Epithelial cell of proximal tubule (primary cell): ENCODE measurements around the gene NT5C1B. TPM values are rescaled to one million over a fixed set of nuclear protein-coding genes. Genes with fewer than 3 reads are reported as not detected.

Source experiments
- DNase-seq: peaks from one replicate; pipeline ENCODE4 v3.0.0-alpha.2; 2011; ENCODE audit warnings: low read depth
- H3K4me3 ChIP-seq: 2 replicates; pipeline ENCODE4 v1.5.1; 2011; ENCODE audit warnings: low read depth, mild to moderate bottlenecking, low read length
- CTCF ChIP-seq: conservative IDR thresholded peaks from 2 replicates; pipeline ENCODE4 v1.5.1; 2012; ENCODE audit warnings: low read depth, mild to moderate bottlenecking, low read length
- total RNA-seq: library from RNA; depleted of rRNA; stranded (reverse); fragments of >200 nt; gene quantifications from 2 replicates; pipeline ENCODE4 v1.2.3, GENCODE V29; 2015

The NT5C1B gene
- total RNA-seq, 1 donor from 2014 or later: not detected

- no peak for TF ChIP-seq CTCF
- no peak overlapping the region for H3K4me3 ChIP-seq
- DNase-seq: no peak
Observed at GRCh38 chr2:18546567-18546966, 42.8 kb downstream of the NT5C1B start.

DNA sequence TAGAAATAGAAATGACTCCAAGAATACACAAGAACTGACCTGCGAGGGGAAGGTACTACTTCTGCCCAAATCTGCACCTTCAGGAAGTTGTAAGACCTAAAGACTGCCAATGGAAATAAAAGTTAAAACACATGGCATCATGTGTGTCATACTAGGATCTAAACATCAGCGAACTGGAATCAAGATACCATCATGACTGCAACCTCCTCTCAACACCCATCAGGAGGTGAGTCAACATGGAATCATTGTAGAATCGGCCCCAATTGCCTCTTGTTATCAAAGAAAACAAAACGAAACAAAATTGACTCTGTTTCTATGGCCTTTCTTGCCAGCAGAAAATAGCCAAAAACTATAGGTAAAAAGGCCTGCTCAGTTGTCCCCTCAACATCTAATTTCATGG, 44.0 kb downstream of the NT5C1B start:
- DNase-seq: no peak
- no peak for TF ChIP-seq CTCF

GRCh38 chr2:18544171-18544570, 45.2 kb downstream of the NT5C1B start:
- H3K4me3 ChIP-seq: no peak overlapping the region
- no peak for DNase-seq
- no peak for TF ChIP-seq CTCF

More for the DNA sequence above, 44.0 kb downstream of the NT5C1B start:
- H3K4me3 ChIP-seq: no peak overlapping the region

GRCh38 chr2:18540872-18541271, 48.5 kb downstream of the NT5C1B start:
- DNase-seq: no peak
- TF ChIP-seq CTCF: no peak

GRCh38 chr2:18536697-18537096, 52.7 kb downstream of the NT5C1B start:
- TF ChIP-seq CTCF: no peak
- H3K4me3 ChIP-seq: no peak overlapping the region
- no peak for DNase-seq

More at GRCh38 chr2:18540872-18541271, 48.5 kb downstream of the NT5C1B start:
- no peak overlapping the region for H3K4me3 ChIP-seq

DNA sequence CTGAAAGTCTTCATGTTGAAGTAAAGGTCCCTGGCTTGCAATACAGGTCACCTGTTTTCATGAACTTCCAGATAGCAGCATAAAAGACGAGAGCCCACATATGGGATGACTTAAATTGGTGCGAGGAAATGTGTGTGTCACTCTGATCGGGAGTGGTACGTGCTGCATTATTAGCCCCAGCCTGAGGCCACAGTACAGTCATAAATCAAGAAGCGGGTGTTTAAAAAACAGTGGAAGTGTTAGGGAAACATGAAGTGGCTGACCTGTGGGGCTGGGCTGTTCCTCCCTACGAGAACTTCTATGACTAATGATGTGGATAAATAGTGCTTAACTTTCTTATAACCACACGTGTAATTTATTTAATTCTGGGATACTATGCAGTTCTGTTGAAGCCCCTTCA, 53.3 kb downstream of the NT5C1B start:
- no peak for DNase-seq
- TF ChIP-seq CTCF: no peak
- no peak overlapping the region for H3K4me3 ChIP-seq

DNA sequence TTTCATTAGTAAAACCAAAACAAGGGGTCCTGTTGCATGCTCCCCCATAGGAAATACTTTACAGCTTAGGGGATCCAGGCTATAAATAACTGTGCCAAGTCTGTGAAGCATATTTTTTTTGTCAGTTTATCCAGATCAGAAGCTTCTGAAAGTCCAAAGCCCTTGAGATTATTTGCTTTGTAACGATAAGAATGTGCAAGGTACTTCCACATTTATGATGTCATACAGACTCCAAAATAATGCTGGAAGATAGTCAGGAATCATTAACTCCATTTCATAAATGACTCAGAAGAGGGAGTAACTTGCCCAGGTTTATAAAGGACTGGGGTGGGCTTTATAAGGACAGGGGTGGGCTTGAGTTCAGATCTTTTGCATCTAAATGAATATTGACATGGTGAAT, 58.2 kb downstream of the NT5C1B start:
- DNase-seq: no peak
- TF ChIP-seq CTCF: no peak
- no peak overlapping the region for H3K4me3 ChIP-seq
